T-helper 1 cell treated with Interleukin-12 subunit alpha and Interleukin-12 subunit beta and Interleukin-4 antibody, amounts not matched to agents 30 ng/mL and 1 ng/mL, for 36 hours (primary cell): ENCODE results near the gene C19orf18. TPM values are rescaled to one million over a fixed set of nuclear protein-coding genes. Genes with fewer than 3 reads are reported as not detected.

Experiments
- intact Hi-C: fragments of 100-400 bp; cut with micrococcal nuclease; formaldehyde crosslinking; loops from one replicate; pipeline ENCODE4 v1.15.1; 2024
- total RNA-seq: library from RNA; stranded (reverse); gene quantifications from 2 replicates; pipeline ENCODE4 v1.2.3, GENCODE V29; 2022

The C19orf18 gene
- total RNA-seq, result 0.32 TPM in 1 of 2 replicates, not detected in the other

DNA sequence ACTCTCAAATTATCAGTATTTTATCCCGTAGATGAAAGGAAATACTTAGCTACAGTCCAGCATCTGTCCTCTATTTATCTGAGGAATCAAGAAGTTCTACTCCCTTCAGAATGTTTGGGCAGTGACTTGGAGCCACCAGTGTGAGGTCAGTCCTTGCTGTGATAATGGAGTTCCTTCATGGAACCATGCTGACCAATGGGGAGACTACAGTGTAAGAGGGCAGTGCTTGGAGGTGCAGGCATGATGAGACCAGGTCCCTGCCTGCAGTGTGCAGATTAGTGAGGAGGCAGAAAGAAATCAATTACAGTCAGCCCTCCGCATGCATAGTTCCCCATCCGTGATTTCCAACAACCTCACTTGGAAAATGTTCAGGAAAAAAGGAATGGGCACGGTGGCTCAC lies at the start of gene C19orf18:
TSS of gene C19orf18 (minus strand) at position 101 of the 400 bp plus-strand sequence. CDS start 102 bp downstream, outside the sequence.
- intact Hi-C loops, result no loop called here

DNA sequence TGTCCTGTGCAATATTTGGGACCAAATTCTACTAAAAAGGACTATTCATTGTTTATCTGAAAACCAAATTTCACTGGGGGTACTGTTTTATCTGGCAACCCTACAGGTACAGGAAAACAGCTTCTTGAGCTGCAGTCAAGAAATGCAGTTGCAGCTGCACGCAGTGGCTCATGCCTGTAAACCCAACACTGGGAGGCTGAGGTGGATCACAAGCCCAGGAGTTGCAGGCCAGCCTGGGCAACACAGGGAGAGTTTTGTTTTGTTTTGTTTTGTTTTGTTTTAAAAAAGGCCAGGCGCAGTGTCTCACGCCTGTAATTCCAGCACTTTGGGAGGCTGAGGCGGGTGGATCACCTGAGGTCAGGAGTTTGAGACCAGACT lies 47.9 kb upstream of the C19orf18 start:
- intact Hi-C loops, result no loop called here

DNA sequence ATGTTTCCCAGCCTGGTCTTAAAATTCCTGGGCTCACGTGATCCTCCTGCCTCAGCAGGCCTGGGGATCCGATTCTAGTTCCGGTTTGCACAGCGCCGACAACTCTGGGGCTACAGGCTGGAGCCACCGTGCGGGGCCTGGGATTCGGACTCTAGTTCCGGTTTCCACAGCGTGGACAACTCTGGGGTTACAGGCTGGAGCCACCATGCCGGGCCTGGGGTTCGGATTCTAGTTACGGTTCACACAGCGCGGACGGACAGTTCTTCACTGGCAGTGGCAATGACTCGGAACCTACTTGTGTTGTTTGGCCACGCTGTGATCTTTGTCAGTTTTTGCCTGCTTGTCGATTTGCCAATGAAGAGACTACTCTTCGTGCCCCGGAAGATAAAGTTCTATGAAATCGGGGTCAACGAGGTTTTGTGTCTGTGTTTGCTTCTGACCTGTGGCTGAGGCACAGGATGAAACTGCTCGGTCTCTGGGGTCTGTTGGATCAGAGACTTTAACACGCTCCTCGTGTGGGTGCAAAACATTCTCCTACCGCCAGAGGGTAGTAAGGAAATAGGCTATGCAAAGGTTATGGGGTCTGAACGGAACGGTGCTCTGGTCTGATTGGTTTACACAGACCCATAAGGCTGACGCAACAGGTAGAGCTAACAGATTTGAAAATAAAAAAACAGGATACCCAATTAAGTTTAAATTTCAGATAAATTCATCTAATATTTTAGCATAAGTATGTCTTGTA lies 47.4 kb upstream of the C19orf18 start:
- intact Hi-C loops, result no loop called here

- intact Hi-C loops, result no loop called here
These were observed 45.8 kb upstream of the C19orf18 start for GRCh38 chr19:58020129-58020528.

DNA sequence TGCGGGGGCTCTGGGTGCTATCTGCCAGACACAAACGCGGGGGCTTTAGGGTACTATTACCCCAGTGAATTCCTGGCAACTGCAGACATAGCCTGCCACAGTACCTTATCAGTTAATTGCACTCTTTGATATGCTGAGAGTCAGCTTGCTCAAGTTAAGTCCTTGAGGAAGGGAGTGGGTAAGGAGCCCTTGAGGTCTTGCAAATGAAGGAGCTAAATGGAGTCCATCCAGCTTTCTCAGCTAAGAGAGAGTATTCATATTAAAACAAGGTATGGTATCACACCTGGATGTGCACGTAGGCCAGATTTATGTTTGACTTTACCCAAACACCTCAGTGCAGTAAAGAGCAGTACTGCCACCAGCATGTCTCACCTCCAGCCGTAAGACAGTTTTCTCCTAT lies 39.8 kb upstream of the C19orf18 start:
- intact Hi-C loops, result no loop called here

DNA sequence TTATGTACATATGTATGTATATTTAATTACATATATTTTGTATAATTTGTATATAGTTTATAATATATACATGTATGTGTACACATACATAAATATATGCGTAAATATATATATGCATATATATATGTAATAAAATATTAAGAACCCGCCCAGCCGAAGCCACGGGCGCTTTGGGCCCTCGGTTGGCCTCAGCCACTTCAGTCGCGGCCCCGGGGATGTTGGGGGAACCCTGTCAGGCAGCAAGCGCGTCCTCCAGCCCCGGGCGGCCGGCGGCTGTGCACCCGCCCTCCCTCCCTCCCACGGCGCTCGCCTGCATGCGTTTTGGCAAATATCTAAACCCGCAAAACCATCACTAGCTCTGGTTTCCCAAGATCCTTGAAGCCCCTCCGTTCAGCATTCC lies 36.2 kb upstream of the C19orf18 start:
- intact Hi-C loops, result no loop called here

- intact Hi-C loops, result loop anchor here (2.0 kb wide), 2 partner anchors 141 to 285 kb away; partner anchors contain the start of gene ZNF329
These were observed 35.5 kb upstream of the C19orf18 start for GRCh38 chr19:58009666-58010301.

DNA sequence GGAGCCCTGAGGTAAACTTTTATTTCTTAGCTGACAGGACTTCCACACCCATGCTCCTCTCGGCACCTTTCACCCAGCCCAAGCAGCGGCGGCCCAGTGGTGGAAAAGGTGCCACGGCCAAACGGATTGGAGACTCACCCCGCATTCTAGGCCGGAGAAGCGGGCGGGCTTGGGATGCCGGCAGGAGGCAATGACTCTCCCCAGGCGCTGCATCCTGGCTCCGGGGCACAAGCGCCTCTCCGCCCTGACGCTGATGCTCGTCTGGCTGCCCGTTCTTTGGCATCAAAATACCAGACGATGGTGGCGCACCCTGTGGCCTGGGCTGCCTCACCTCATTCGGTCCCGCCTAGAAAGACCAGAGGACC lies 34.9 kb upstream of the C19orf18 start:
- intact Hi-C loops, result loop anchor here (2.0 kb wide), 2 partner anchors 142 to 284 kb away; partner anchors contain the start of gene ZNF329

DNA sequence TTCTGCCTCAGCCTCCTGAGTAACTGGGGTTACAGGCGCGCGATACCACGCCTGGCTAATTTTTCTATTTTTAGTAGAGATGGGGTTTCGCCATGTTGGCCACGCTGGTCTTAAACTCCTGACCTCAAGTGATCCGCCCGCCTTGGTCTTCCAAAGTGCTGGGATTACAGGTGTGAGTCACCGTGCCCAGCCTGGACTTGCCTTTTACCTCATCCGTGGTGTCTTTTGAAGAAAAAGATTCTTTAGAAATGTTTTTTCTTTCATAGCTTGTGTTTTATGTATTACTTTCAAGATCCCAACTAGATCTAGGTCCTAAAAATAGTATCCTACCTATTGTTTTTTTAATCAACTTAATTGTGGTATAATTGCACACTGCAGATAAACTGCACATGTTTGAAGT lies 34.5 kb upstream of the C19orf18 start:
- intact Hi-C loops, result loop anchor here (2.0 kb wide), 2 partner anchors 142 to 284 kb away; partner anchors contain the start of gene ZNF329

GRCh38 chr19:58007285-58007684 lies 33.0 kb upstream of the C19orf18 start:
- intact Hi-C loops, result no loop called here

DNA sequence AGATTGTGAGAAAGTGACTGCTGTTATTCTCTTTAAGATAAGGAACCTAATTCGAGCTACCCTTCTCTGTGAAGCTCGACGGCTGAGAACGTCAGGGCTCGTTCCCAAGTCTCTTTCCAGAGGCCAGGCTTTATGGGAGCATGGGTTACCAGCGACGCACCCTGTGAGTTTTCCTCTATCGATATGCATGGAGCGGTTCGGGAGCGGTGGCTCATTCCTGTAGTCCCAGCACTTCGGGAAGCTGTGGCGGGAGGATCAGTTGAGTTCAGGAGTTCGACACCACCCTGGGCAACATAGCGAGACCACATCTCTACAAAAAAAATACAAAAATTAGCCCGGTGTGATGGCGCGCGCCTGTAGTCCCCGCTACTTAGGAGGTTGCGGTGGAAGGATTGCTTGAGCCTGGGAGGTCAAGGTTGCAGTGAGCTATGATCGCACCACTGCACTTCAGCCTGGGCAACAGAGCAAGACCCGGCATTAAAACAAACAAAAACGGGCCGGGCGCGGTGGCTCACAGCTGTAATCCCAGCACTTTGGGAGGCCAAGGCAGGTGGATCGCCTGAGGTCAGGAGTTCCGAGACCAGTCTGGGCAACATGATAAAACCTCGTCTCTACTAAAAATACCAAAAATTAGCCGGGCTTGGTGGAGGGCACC lies 29.0 kb upstream of the C19orf18 start:
- intact Hi-C loops, result loop anchor here (2.0 to 5.0 kb wide), 8 partner anchors 154 to 811 kb away; partner anchors contain the start of genes ZNF17, ZNF264, ZNF416 and ZNF419

DNA sequence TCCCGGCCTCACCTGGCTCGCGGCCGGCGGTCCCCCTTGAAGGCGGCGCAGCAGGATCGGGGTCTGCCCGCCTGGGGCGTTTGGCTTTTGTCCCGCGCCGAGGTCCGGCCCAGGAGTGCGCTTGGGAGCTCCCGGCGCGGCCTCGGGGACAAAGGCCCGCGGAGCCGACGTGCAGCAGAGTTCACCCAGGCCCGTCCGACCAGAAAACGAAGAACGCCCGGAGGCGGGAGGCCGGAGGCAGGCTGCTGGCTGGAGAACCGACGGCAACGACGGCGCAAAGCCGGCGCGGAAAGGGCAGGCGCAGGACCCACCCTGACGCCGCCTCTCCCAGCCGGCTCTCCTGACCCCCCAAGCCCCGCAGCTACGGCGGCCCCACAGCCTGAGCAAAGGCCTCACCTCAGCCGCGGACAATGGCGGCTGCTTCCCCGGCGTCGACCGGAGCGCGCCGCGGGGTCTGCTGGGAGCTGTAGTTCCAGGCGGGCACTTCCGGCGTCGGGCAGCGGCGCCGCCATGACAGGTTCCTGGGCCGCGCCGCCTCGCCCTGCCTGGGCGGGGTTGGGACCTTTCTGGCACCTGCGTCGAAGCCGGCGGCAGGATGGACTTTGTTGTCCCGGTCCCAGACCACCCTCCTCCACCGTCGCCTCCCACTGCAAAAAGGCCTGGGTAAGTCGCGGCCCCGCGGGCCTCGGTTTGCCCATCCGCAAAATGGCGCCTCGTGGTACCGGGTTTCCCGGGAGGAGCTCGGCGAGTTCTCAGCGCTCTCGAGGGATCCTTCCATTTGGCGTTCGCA lies 28.2 kb upstream of the C19orf18 start, which contains the start of gene ZNF606:
TSS of gene ZNF606 (minus strand) at position 437 of the 790 bp plus-strand sequence. CDS start 1,501 bp downstream, outside the sequence.
- intact Hi-C loops, result loop anchor here (1.0 to 5.0 kb wide), 16 partner anchors 55 to 1609 kb away; partner anchors contain the start of genes ERVK3-1, ZNF17, ZNF211 and ZNF256

GRCh38 chr19:58001895-58002369 lies 27.6 kb upstream of the C19orf18 start:
- intact Hi-C loops, result loop anchor here (1.0 to 5.0 kb wide), 16 partner anchors 55 to 1609 kb away; partner anchors contain the start of genes ERVK3-1, ZNF17, ZNF211 and ZNF256

DNA sequence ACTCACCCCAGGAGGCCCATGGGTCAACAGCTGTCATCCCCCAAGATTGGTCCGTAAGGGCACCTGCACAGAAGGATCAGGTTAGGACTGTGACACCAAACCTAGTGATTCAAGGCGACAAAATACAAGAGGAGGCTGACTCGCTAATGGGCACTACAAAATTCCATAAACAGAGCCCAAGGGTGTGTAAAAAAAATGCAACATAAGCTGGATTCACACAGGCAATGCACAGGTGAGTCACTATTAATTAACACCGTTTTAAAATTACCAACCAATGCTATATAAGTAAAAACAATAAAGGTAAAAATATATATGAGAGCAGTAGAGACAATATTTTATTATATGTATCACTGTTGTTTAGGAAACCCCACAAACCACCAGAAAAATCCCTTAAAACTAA lies 26.3 kb upstream of the C19orf18 start:
- intact Hi-C loops, result loop anchor here (5.0 kb wide), 4 partner anchors 253 to 808 kb away; partner anchors contain the start of genes ZNF264, ZNF416, ZNF419 and ZNF776

GRCh38 chr19:57992841-57993240 lies 18.5 kb upstream of the C19orf18 start:
- intact Hi-C loops, result no loop called here

- intact Hi-C loops, result no loop called here
These were observed 4.4 kb upstream of the C19orf18 start for GRCh38 chr19:57978586-57979289.

DNA sequence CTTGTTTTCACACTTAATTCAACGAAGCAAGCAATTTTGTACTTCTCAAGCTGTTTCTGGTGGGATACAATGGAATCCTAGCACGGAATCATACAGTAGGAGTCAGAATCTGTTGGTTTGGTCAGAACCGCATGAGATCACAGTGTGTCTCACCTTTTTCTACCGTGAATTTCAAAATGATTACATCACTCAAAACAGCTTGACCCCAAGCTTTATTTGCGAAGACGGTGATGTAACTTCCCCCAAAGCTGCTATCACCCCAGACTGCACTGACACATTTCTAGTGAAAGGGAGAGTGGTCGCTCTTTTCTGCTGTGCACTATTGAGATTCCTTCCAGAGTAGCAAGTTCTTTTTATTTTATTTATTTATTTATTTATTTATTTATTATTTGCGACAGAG lies 9.6 kb downstream of the C19orf18 start:
- intact Hi-C loops, result no loop called here

GRCh38 chr19:57961785-57962184 lies 12.5 kb downstream of the C19orf18 start:
- intact Hi-C loops, result no loop called here

DNA sequence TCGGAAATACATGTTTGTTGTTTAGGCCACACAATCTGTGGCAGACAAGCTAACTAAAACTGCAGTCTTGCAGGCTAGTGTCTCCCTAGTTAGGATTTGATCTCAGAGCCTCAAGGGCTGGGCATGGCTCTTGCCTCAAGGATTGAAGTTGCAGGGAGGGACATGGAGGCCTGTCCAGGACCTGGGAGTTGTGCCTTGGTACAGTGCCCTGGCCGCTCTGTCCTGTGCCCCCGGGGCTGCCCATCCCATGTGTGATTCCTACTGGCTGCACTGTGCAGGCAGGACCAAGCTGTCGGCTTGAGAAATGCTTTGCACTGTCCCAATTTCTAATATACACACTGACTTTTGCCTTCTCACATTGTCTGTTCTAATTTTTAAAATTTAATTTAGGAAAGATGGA lies 19.3 kb downstream of the C19orf18 start:
- intact Hi-C loops, result no loop called here

DNA sequence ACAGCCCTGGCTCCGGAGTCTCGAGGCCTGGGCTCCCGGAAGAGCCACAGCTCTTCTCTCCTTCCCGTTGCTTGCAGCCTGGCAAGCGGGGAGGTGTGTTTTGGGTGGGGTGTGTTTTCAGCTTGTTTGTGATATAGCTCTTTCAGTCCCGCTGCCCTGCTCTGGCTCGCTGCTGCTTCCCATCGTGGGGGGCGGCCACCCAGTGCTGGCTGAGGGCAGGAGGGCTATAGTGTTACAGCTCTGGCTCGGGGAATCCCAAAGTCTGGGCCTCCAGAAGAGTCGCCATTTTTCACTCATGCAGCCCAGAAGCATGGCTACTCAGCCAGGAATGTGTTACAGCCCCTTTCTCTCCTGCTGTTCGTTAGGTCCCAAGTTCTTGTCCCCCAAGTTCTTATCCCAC lies 24.6 kb downstream of the C19orf18 start:
- intact Hi-C loops, result loop anchor here (10.0 kb wide), 1 partner anchor 205 kb away; the partner anchor contains the start of gene ZNF329
